Measurements from ENCODE around the gene USP34.
A peak's percentile ranks its signal among the peaks of the same experiment; 100 is the strongest.
"Not testable (repeated sequence)": the region's sequence is repeated elsewhere in the genome, so short reads cannot be mapped to it uniquely, and the experiment has no call there.

The USP34 gene

GRCh38 chr2:61456746-61457420, 14.0 kb downstream of the USP34 start:
- DNase-seq = no peak

- no peak for DNase-seq
Measured at GRCh38 chr2:61456070-61456745, 14.7 kb downstream of the USP34 start.

GRCh38 chr2:61454972-61455371, 15.9 kb downstream of the USP34 start:
- not testable (repeated sequence) for DNase-seq

- DNase-seq = no peak
Measured at GRCh38 chr2:61454383-61454782, 16.5 kb downstream of the USP34 start.

- DNase-seq = no peak
Measured at GRCh38 chr2:61452392-61452791, 18.5 kb downstream of the USP34 start.

- no peak for DNase-seq
Measured at GRCh38 chr2:61451178-61451577, 19.7 kb downstream of the USP34 start.

- no peak for DNase-seq
Measured at GRCh38 chr2:61450144-61450543, 20.7 kb downstream of the USP34 start.

- no peak for DNase-seq
Measured at GRCh38 chr2:61448229-61448628, 22.7 kb downstream of the USP34 start.

- not testable (repeated sequence) for DNase-seq
Measured at GRCh38 chr2:61446971-61447370, 23.9 kb downstream of the USP34 start.

- peak; percentile 67 to 72 for DNase-seq
Measured at GRCh38 chr2:61443342-61444041, 27.4 kb downstream of the USP34 start.

- no peak for DNase-seq
Measured at GRCh38 chr2:61439241-61440002, 31.5 kb downstream of the USP34 start.

GRCh38 chr2:61438670-61439069, 32.2 kb downstream of the USP34 start:
- DNase-seq = no peak

GRCh38 chr2:61437170-61437569, 33.7 kb downstream of the USP34 start:
- no peak for DNase-seq

- DNase-seq = no peak
Measured at GRCh38 chr2:61436092-61436491, 34.8 kb downstream of the USP34 start.

- DNase-seq = no peak
Measured at GRCh38 chr2:61435291-61435690, 35.6 kb downstream of the USP34 start.

GRCh38 chr2:61434314-61434713, 36.6 kb downstream of the USP34 start:
- DNase-seq = no peak

- DNase-seq = no peak
Measured at GRCh38 chr2:61433606-61434005, 37.3 kb downstream of the USP34 start.

- peak in 1 of 2 experiments; percentile 13 for DNase-seq
Measured at GRCh38 chr2:61432990-61433389, 37.9 kb downstream of the USP34 start.

- DNase-seq = no peak
Measured at GRCh38 chr2:61431345-61431744, 39.5 kb downstream of the USP34 start.

GRCh38 chr2:61426267-61426897, 44.5 kb downstream of the USP34 start:
- DNase-seq = peak; percentile 59 to 78

GRCh38 chr2:61425605-61426155, 45.2 kb downstream of the USP34 start:
- DNase-seq = no peak

- DNase-seq = no peak
Measured at GRCh38 chr2:61423714-61424113, 47.2 kb downstream of the USP34 start.

Data from NCI-H526 (cell line).